Kidney (tissue), 14 donors: ENCODE results near the gene RNF175. TPM values are rescaled to one million over a fixed set of nuclear protein-coding genes. Genes with fewer than 3 reads are reported as not detected.

Experiments
- DNase-seq, 5 donors: peaks; one replicate each; pipeline ENCODE4 v3.0.0-alpha.2; 2013 to 2020
- FAIRE-seq: peaks from 2 replicates; lab custom pipeline; 2012; peaks lifted over from hg19 to GRCh38; lab: Jason Lieb, UNC
- H3K27ac ChIP-seq, 2 donors: one replicate each; pipeline ENCODE4 v1.7.0; 2013; ENCODE audit warnings: low read depth in 2 of 2, low read length in 2 of 2, inconsistent platforms in 1 of 2
- H3K27me3 ChIP-seq: one replicate; pipeline ENCODE4 v1.7.1; 2013; ENCODE audit warnings: low read length, inconsistent platforms; ENCODE audit not compliant: control insufficient read depth, insufficient read depth
- H3K36me3 ChIP-seq, 3 donors: one replicate each; pipeline versions ENCODE4 v1.7.0 to v1.7.1; 2013; ENCODE audit warnings: low read length in 3 of 3, control low read depth in 1 of 3, inconsistent platforms in 1 of 3; ENCODE audit not compliant: insufficient read depth in 3 of 3, control insufficient read depth in 2 of 3
- H3K4me1 ChIP-seq, 3 donors: one replicate each; pipeline versions ENCODE4 v1.7.0 to v1.7.1; 2013; ENCODE audit warnings: low read length in 3 of 3, inconsistent platforms in 1 of 3, low read depth in 1 of 3; ENCODE audit not compliant: control insufficient read depth in 2 of 3, insufficient read depth in 2 of 3
- H3K4me3 ChIP-seq, 3 donors: one replicate each; pipeline versions ENCODE4 v1.7.0 to v1.8.1; 2013; ENCODE audit warnings: low read length in 3 of 3, control low read depth in 1 of 3, inconsistent platforms in 1 of 3
- H3K9ac ChIP-seq, 3 donors: one replicate each; pipeline versions ENCODE4 v1.7.0 to v1.7.1; 2013; ENCODE audit warnings: low read length in 3 of 3, control low read depth in 1 of 3, inconsistent platforms in 1 of 3
- H3K9me3 ChIP-seq, 3 donors: one replicate each; pipeline versions ENCODE4 v1.7.0 to v1.7.1; 2013; ENCODE audit warnings: low read length in 3 of 3, control low read depth in 1 of 3, inconsistent platforms in 1 of 3; ENCODE audit not compliant: control insufficient read depth in 2 of 3, insufficient read depth in 1 of 3
- intact Hi-C: fragments of 100-400 bp; cut with DNase I; formaldehyde crosslinking; loops from one replicate; pipeline ENCODE4 v1.11.1; 2022
- polyA plus RNA-seq: library from polyadenylated mRNA; stranded (reverse); fragments of 350-450 nt; fragmentation: Illumina TruSeq; extraction: RNeasy Lipid Tissue Mini Kit (QIAGEN cat#74804); gene quantifications from one replicate; pipeline ENCODE4 v1.2.3, GENCODE V29; 2014; ENCODE audit warnings: low read depth, low replicate concordance; ENCODE audit not compliant: insufficient read depth
- total RNA-seq: library from RNA; stranded (reverse); fragmentation: NEBNext Ultra II Directional; extraction: Animal tissue kit (Norgen Biotek cat#: 25700); gene quantifications from one replicate; pipeline ENCODE4 v1.2.1, GENCODE V29; 2021
- TF ChIP-seq, protein P1 (sequence below): IDR thresholded peaks from 3 replicates; pipeline ENCODE4 v1.5.1; 2012; ENCODE audit warnings: mild to moderate bottlenecking, moderate library complexity, borderline replicate concordance; ENCODE audit not compliant: insufficient read depth; ENCODE audit errors: extremely low read depth
- donor health status: control.
- donor health status: control.
- donor health status: control.
- donor health status: control.
- donor health status: control.
- donor health status: DM: yes; HTN: yes; CAD: no.
- donor health status: Normal renal cell carcinoma (clear cell type).

Gene RNF175
- total and polyA plus RNA-seq, 2 donors from 2014 or later = 0.25 TPM; not detected in 1

DNA sequence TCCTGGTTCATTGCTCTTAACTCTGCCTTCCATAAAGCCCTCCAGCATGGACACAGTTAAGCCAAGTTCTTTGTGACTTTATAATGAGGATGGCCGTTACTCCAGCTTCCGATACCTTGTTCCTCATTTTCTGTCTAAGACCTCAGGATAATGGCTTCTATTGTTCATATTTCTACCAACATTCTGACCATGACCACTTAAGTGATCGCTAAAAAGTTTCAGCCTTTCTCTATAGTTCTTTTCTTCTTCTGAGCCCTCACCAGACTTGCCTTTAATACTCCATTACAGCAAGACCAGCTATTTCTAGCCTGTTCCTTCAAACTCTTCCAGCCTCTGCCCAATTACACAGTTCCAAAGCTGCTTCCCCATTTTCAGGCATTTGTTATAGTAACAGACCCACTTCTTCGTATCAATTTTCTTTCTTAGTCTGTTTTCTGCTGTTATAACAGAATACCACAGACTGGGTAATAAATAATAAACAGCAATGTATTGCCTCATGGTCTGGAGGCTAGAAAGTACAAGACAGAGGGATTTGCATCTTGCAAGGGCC is 12.3 kb downstream of the RNF175 start:
- no peak overlapping the region for H3K4me3 ChIP-seq
- DNase-seq (no peak), FAIRE-seq (no peak)
- TF ChIP-seq, protein P1, sequence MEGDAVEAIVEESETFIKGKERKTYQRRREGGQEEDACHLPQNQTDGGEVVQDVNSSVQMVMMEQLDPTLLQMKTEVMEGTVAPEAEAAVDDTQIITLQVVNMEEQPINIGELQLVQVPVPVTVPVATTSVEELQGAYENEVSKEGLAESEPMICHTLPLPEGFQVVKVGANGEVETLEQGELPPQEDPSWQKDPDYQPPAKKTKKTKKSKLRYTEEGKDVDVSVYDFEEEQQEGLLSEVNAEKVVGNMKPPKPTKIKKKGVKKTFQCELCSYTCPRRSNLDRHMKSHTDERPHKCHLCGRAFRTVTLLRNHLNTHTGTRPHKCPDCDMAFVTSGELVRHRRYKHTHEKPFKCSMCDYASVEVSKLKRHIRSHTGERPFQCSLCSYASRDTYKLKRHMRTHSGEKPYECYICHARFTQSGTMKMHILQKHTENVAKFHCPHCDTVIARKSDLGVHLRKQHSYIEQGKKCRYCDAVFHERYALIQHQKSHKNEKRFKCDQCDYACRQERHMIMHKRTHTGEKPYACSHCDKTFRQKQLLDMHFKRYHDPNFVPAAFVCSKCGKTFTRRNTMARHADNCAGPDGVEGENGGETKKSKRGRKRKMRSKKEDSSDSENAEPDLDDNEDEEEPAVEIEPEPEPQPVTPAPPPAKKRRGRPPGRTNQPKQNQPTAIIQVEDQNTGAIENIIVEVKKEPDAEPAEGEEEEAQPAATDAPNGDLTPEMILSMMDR = no peak
- H3K9me3 ChIP-seq = no peaks in the 10 kb centered on the region
- H3K9ac ChIP-seq = no peak overlapping the region
- intact Hi-C loops = loop anchor here (5.0 kb wide), 1 partner anchor 110 kb away; no protein-coding TSS in a partner anchor
- H3K36me3 ChIP-seq = no peaks in the 10 kb centered on the region
- no peaks in the 10 kb centered on the region for H3K27me3 ChIP-seq
- no peaks in the 10 kb centered on the region for H3K4me1 ChIP-seq
- no peak overlapping the region for H3K27ac ChIP-seq

DNA sequence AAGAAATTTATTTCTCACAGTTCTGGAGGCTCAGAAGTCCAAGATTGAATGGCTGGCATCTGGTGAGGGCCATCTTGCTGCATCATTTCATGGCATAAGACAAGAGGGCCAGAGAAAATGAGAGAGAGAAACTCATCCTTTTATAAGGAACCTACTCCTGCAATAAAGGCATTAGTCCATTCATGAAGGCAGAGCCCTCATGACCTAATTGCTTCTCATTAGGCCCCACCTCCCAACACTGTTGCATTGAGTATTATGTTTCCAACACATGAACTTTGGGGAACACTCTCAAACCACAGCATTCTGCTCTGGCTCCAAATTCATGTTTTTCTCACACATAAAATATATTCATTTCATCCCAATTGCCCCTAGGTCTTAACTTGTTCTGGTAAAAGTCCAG is 14.2 kb downstream of the RNF175 start:
- H3K36me3 ChIP-seq = peaks cover 0 to 2% (median 0%) of the 10 kb centered on the region in 3 donors
- no peak overlapping the region for H3K27ac ChIP-seq
- TF ChIP-seq, protein P1 = no peak
- H3K27me3 ChIP-seq = no peaks in the 10 kb centered on the region
- DNase-seq (no peak), FAIRE-seq (no peak)
- intact Hi-C loops = loop anchor here (5.0 kb wide), 1 partner anchor 108 kb away; no protein-coding TSS in a partner anchor
- no peak overlapping the region for H3K9ac ChIP-seq
- H3K9me3 ChIP-seq = peaks cover 0 to 5% (median 2%) of the 10 kb centered on the region in 3 donors
- H3K4me1 ChIP-seq = no peaks in the 10 kb centered on the region
- H3K4me3 ChIP-seq = no peak overlapping the region

DNA sequence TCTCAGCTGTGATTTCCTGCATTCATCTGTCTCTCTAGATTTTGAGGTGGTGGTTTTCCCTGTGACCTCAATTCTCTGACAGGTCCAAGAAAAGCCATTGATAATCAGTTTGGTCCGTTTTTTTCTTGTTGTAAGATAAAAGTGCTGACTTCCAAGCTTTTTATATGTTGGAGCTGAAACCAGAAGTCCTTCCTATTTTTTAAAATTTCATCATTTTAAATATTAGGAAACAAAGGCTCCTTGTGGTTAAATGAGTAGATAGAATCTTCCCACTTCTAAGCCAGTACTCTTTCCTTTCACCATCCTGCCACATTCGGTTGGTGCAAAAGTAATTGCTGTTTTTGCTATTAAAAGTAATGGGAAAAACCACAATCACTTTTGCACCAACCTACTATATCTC is 18.3 kb downstream of the RNF175 start:
- Histone ChIP-seq H3K27me3 (no peaks in the 10 kb centered on the region), H3K27ac (no peak overlapping the region), H3K4me3 (no peak overlapping the region), H3K9me3 (peaks cover 0 to 5% (median 2%) of the 10 kb centered on the region in 3 donors), H3K4me1 (no peaks in the 10 kb centered on the region), H3K36me3 (peaks cover 0 to 2% (median 0%) of the 10 kb centered on the region in 3 donors), H3K9ac (no peak overlapping the region)
- FAIRE-seq (no peak), DNase-seq (no peak)
- intact Hi-C loops = no loop called here
- TF ChIP-seq, protein P1 = no peak
